IMR-90 (cell line): ENCODE data around the gene HIVEP1. TPM values are rescaled to one million over a fixed set of nuclear protein-coding genes. Genes with fewer than 3 reads are reported as not detected.
A peak's percentile ranks its signal among the peaks of the same experiment; 100 is the strongest.

Source experiments
- ATAC-seq: fragments of 200-7000 bp; cut with Tn5 transposase; 2 replicates; pipeline ENCODE4 v1.9.1; 2020; ENCODE audit warnings: low read depth, mild to moderate bottlenecking, moderate library complexity
- BruUV-seq: library from RNA; stranded (reverse); fragments of 400-500 nt; replicated peaks from 2 replicates; lab custom pipeline; 2021; lab: Mats Ljungman, UMichigan
- CTCF ChIA-PET: fragments of 300-600 bp; formaldehyde crosslinking; extraction: SDS; loops from one replicate; lab custom pipeline; 2021; ENCODE audit warnings: antibody characterized with exemption; lab: Yijun Ruan, JAX
- POLR2A ChIA-PET: fragments of 300-600 bp; sonication (Branson Sonifier 250); formaldehyde crosslinking; loops from one replicate; lab custom pipeline; 2022; ENCODE audit warnings: antibody characterized with exemption; ENCODE audit not compliant: unreplicated experiment; lab: Charles Lee
- DNase-seq: peaks from one replicate; pipeline ENCODE4 v3.0.0; 2013
- H2AFZ ChIP-seq: replicated peaks from 2 replicates; pipeline ENCODE3; 2013; ENCODE audit warnings: low read length, mild to moderate bottlenecking; ENCODE audit not compliant: poor library complexity
- H2AK5ac ChIP-seq: 2 replicates; pipeline ENCODE4 v1.6.1; 2013; ENCODE audit warnings: low read depth, low read length, inconsistent platforms
- H2AK9ac ChIP-seq: replicated peaks from 2 replicates; pipeline ENCODE3; 2013; ENCODE audit warnings: mild to moderate bottlenecking, low read depth, low read length, moderate library complexity; ENCODE audit not compliant: poor library complexity
- H2BK120ac ChIP-seq: 2 replicates; pipeline ENCODE4 v1.6.1; 2013; ENCODE audit warnings: low read depth, low read length, inconsistent platforms
- H2BK15ac ChIP-seq: 3 replicates; pipeline ENCODE4 v1.6.1; 2013; ENCODE audit warnings: low read depth, low read length, inconsistent platforms
- H2BK20ac ChIP-seq: 2 replicates; pipeline ENCODE4 v1.6.1; 2013; ENCODE audit warnings: low read depth, mild to moderate bottlenecking, inconsistent platforms, low read length, moderate library complexity
- H2BK5ac ChIP-seq: 2 replicates; pipeline ENCODE4 v1.6.1; 2013; ENCODE audit warnings: mild to moderate bottlenecking, low read depth, low read length, inconsistent platforms; ENCODE audit not compliant: poor library complexity, severe bottlenecking
- H3K14ac ChIP-seq: replicated peaks from 2 replicates; pipeline ENCODE4 v1.6.1; 2013; ENCODE audit warnings: low read depth, low read length, inconsistent platforms
- H3K18ac ChIP-seq: 2 replicates; pipeline ENCODE4 v1.6.1; 2013; ENCODE audit warnings: low read depth, low read length, control low read depth
- H3K23ac ChIP-seq: 2 replicates; pipeline ENCODE4 v1.6.1; 2013; ENCODE audit warnings: low read depth, low read length, inconsistent platforms
- H3K27ac ChIP-seq: 2 replicates; pipeline ENCODE4 v1.5.1; 2013; ENCODE audit warnings: mild to moderate bottlenecking, control low read depth, low read length; ENCODE audit not compliant: insufficient read depth
- H3K27me3 ChIP-seq: 2 replicates; pipeline ENCODE4 v1.6.1; 2013; ENCODE audit warnings: low read length; ENCODE audit not compliant: control insufficient read depth, insufficient read depth
- H3K36me3 ChIP-seq: 2 replicates; pipeline ENCODE4 v1.6.1; 2013; ENCODE audit warnings: low read length, mixed read lengths; ENCODE audit not compliant: control insufficient read depth, insufficient read depth
- H3K4ac ChIP-seq: 2 replicates; pipeline ENCODE4 v1.6.1; 2013; ENCODE audit warnings: low read depth, low read length, inconsistent platforms
- H3K4me1 ChIP-seq: 2 replicates; pipeline ENCODE4 v1.6.1; 2013; ENCODE audit warnings: low read length, mixed read lengths; ENCODE audit not compliant: control insufficient read depth, insufficient read depth
- H3K4me2 ChIP-seq: 2 replicates; pipeline ENCODE4 v1.6.1; 2013; ENCODE audit warnings: low read depth, mild to moderate bottlenecking, control low read depth, low read length, moderate library complexity
- H3K4me3 ChIP-seq: 2 replicates; pipeline ENCODE4 v1.5.1; 2013; ENCODE audit warnings: low read depth, mild to moderate bottlenecking, control low read depth, low read length, moderate library complexity; ENCODE audit not compliant: insufficient read depth
- H3K56ac ChIP-seq: 2 replicates; pipeline ENCODE4 v1.6.1; 2013; ENCODE audit warnings: low read length, inconsistent platforms; ENCODE audit not compliant: insufficient read depth; ENCODE audit errors: extremely low read depth
- H3K79me1 ChIP-seq, 2 experiments: 2 replicates each; pipeline ENCODE4 v1.6.1; 2013; ENCODE audit warnings: low read length in 2 of 2, inconsistent platforms in 1 of 2, low read depth in 1 of 2
- H3K9ac ChIP-seq: 2 replicates; pipeline ENCODE4 v1.6.1; 2013; ENCODE audit warnings: low read depth, low read length, control low read depth
- H3K9me1 ChIP-seq: 2 replicates; pipeline ENCODE4 v1.6.1; 2013; ENCODE audit warnings: low read length, inconsistent platforms; ENCODE audit not compliant: insufficient read depth
- H3K9me3 ChIP-seq: 2 replicates; pipeline ENCODE4 v1.6.1; 2013; ENCODE audit warnings: low read length; ENCODE audit not compliant: control insufficient read depth, insufficient read depth
- H4K20me1 ChIP-seq: 2 replicates; pipeline ENCODE4 v1.6.1; 2013; ENCODE audit warnings: low read length, inconsistent platforms; ENCODE audit not compliant: insufficient read depth
- H4K5ac ChIP-seq: 2 replicates; pipeline ENCODE4 v1.6.1; 2013; ENCODE audit warnings: mild to moderate bottlenecking, low read depth, low read length, control low read depth
- H4K8ac ChIP-seq, 2 experiments: 2 replicates each; pipeline ENCODE4 v1.6.1; 2013; ENCODE audit warnings: low read depth in 2 of 2, low read length in 2 of 2, control low read depth in 1 of 2, inconsistent platforms in 1 of 2
- H4K91ac ChIP-seq: 2 replicates; pipeline ENCODE4 v1.6.1; 2013; ENCODE audit warnings: low read depth, low read length, inconsistent platforms; ENCODE audit not compliant: insufficient read depth
- CHD1 ChIP-seq: IDR thresholded peaks from 2 replicates; pipeline ENCODE4 v1.6.1; 2012; ENCODE audit warnings: low read depth, low read length, improper control_type of control experiment
- CTCF ChIP-seq: conservative IDR thresholded peaks from 2 replicates; pipeline ENCODE4 v1.5.1; 2012; ENCODE audit warnings: mild to moderate bottlenecking, low read depth, low read length, improper control_type of control experiment
- FOS ChIP-seq: fragments of 150-350 bp; IDR thresholded peaks from 2 replicates; pipeline ENCODE4 v1.6.1; 2016; ENCODE audit warnings: low read depth, low read length
- MAFK ChIP-seq: IDR thresholded peaks from 2 replicates; pipeline ENCODE4 v1.6.1; 2012; ENCODE audit warnings: low read depth, low read length, improper control_type of control experiment
- RCOR1 ChIP-seq: IDR thresholded peaks from 2 replicates; pipeline ENCODE4 v1.6.1; 2012; ENCODE audit warnings: mild to moderate bottlenecking, low read length, improper control_type of control experiment; ENCODE audit not compliant: insufficient replicate concordance
- SMC3 ChIP-seq: fragments of 150-350 bp; IDR thresholded peaks from 2 replicates; pipeline ENCODE4 v1.6.1; 2016; ENCODE audit warnings: low read depth, mild to moderate bottlenecking, antibody characterized with exemption, low read length, moderate library complexity
- WGBS, 2 experiments: methylation state at CpG; one replicate each; pipeline versions ENCODE4 v1.1.5 to v1.1.7; 2013; ENCODE audit warnings: missing lambda C conversion rate in 2 of 2; ENCODE audit not compliant: insufficient read length in 1 of 2; ENCODE audit errors: extremely low coverage in 2 of 2; 5-methylcytosine and 5-hydroxymethylcytosine counted together
- dilution Hi-C: fragments of 300-500 bp; cut with HindIII; formaldehyde crosslinking; loops from one replicate; pipeline ENCODE4 v1.14.3; 2018; ENCODE audit warnings: low sequenced_read_pairs; ENCODE audit not compliant: unreplicated experiment
- in situ Hi-C: fragments of 300-500 bp; cut with MboI; formaldehyde crosslinking; loops from 3 replicates; pipeline ENCODE4 v1.14.3; 2019; ENCODE audit warnings: low sequenced_read_pairs, inconsistent platforms, mixed read lengths
- intact Hi-C: fragments of 100-400 bp; cut with micrococcal nuclease; formaldehyde crosslinking; loops from 2 replicates; pipeline ENCODE4 v1.10.0; 2022
- polyA plus RNA-seq, 3 experiments: library from polyadenylated mRNA; depleted of rRNA; stranded (reverse); fragments of >200 nt; gene quantifications; 2 replicates each; pipeline ENCODE4 v1.2.3, GENCODE V29; 2012; ENCODE audit warnings: low replicate concordance in 1 of 3
- total RNA-seq: library from RNA; depleted of rRNA; stranded (reverse); fragments of >200 nt; gene quantifications from 2 replicates; pipeline ENCODE4 v1.2.3, GENCODE V29; 2012
- TF ChIP-seq, protein P1 (sequence below): fragments of 150-350 bp; IDR thresholded peaks from 2 replicates; pipeline ENCODE4 v1.6.1; 2017; ENCODE audit warnings: mild to moderate bottlenecking, antibody characterized with exemption, low read length, low read depth

HIVEP1 gene
- total and polyA plus RNA-seq, 2 of the 4 experiments (the other 2 are of a cell fraction), result 13.0 to 17.2 TPM

- POLR2A ChIA-PET, result no interaction called here
- no peak for DNase-seq
- H3K9me3 ChIP-seq, result no peaks in the 10 kb centered on the region
Observed at GRCh38 chr6:12138936-12139335, 126.8 kb downstream of the HIVEP1 start.

More at GRCh38 chr6:12138936-12139335, 126.8 kb downstream of the HIVEP1 start:
- no peaks in the 10 kb centered on the region; the same call in 1 of the 2 replicates for H4K20me1 ChIP-seq
- H3K4me2 ChIP-seq, result no peak overlapping the region
- H3K27me3 ChIP-seq, result no peaks in the 10 kb centered on the region
- peaks cover 12% of the 10 kb centered on the region for H3K9me1 ChIP-seq
- H3K18ac ChIP-seq, result no peak overlapping the region
- H2BK120ac ChIP-seq, result 0 out of 2 replicates have a peak overlapping the region, but pooled peaks have one; percentile 50
- H3K9ac ChIP-seq, result no peak overlapping the region
- H2BK20ac ChIP-seq, result peak overlapping the region; percentile 62; the same call in 1 of the 2 replicates
- no peak overlapping the region for H3K23ac ChIP-seq
- H4K8ac ChIP-seq, result no peak overlapping the region
- no peak overlapping the region for H3K14ac ChIP-seq
- peaks cover 15% of the 10 kb centered on the region for H3K36me3 ChIP-seq
- H3K56ac ChIP-seq, result no peak overlapping the region
- intact Hi-C loops, result loop anchor here (5.0 kb wide), 1 partner anchor 127 kb away; the partner anchor contains the start of gene HIVEP1
- no peak overlapping the region for H3K4ac ChIP-seq
- peaks cover 6 to 23% of the 10 kb centered on the region in 2 experiments; a peak in 3 of 4 replicates for H3K79me1 ChIP-seq
- CTCF ChIA-PET, result no interaction called here
- TF ChIP-seq FOS (no peak), RCOR1 (no peak), CHD1 (no peak), CTCF (no peak), MAFK (no peak), SMC3 (no peak)
- TF ChIP-seq, protein P1, sequence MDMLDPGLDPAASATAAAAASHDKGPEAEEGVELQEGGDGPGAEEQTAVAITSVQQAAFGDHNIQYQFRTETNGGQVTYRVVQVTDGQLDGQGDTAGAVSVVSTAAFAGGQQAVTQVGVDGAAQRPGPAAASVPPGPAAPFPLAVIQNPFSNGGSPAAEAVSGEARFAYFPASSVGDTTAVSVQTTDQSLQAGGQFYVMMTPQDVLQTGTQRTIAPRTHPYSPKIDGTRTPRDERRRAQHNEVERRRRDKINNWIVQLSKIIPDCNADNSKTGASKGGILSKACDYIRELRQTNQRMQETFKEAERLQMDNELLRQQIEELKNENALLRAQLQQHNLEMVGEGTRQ, result no peak
- peak overlapping the region; percentile 80; the same call in 1 of the 2 replicates for H2AK5ac ChIP-seq
- no peak overlapping the region for H2BK5ac ChIP-seq
- dilution Hi-C loops, result no loop called here
- no peak overlapping the region for H3K27ac ChIP-seq
- no TSS peak for BruUV-seq
- WGBS, 2 experiments, result 100% methylated on average over 2 of the region's 4 CpGs; no CpG with 5 or more reads in 1 of the 2 experiments
- H2AK9ac ChIP-seq, result no peak overlapping the region
- H3K4me1 ChIP-seq, result peaks cover 4% of the 10 kb centered on the region
- no peak overlapping the region for H3K4me3 ChIP-seq
- in situ Hi-C loops, result no loop called here
- H4K91ac ChIP-seq, result no peak overlapping the region
- H2AFZ ChIP-seq, result no peak overlapping the region
- peak overlapping the region; percentile 50; the same call in 1 of the 3 replicates for H2BK15ac ChIP-seq
- H4K5ac ChIP-seq, result no peak overlapping the region
- ATAC-seq, result no peak
